Superior temporal gyrus (tissue), 1 donor: Measurements from ENCODE around the gene TXN.
"Not testable (repeated sequence)": the region's sequence is repeated elsewhere in the genome, so short reads cannot be mapped to it uniquely, and the experiment has no call there.

Experiments
- DNase-seq: peaks from one replicate; pipeline ENCODE4 v3.0.0-alpha.2; 2016; ENCODE audit errors: extremely low spot score

The TXN gene

GRCh38 chr9:110208031-110208430 is 48.3 kb downstream of the TXN start, which contains the start of gene C9orf152:
Gene C9orf152 (minus strand): TSS chr9:110208159. CDS start chr9:110207579, 580 bp downstream.
- DNase-seq, result no peak

DNA sequence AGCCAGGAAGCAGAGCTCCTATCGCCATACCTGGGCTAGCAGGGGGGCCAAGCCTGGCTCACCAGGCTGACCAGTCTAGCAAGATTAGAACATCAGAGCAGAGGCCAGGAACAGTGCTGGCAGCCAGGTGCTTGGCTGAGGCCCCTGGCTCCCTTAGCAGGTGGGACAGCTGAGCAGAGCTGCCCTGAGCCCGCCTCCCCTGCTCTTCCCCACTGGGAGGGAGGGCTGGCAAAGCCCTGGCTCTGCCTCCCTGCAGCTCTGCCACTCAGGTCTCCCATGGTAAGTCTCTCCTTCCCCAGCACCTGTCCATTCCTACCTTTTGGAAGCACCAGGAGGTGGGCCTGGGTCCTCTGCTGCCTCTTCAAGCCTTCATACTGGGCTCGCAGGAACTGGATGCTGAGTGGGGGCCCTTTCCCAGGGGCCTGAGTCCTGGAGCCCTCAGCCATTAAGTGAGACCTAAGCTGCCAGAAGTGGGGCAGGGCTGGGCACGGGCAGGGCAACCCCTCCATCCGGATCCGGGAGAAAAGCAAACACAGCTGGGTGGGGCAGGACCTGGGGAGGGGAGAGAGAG is 49.2 kb downstream of the TXN start:
- no peak for DNase-seq

DNA sequence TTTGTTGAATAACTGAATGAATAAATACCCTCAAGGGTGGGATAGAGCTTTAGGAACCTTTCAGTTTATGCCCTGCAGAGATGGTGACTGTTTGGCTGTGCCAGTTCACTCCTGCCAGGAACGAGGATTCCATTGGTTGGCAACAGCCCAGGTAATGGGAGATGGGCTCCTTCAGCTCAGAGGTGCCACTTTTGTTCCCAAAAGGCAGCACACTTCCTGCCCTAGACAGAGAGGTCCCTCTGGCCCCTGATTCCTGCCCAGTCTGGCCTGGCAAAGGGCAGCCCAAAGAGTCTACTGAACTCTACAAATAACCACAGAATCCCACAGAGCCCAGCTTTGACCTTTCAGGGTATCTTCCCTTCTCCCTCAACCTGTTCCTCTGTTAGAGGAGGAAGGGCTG is 49.9 kb downstream of the TXN start:
- no peak for DNase-seq

DNA sequence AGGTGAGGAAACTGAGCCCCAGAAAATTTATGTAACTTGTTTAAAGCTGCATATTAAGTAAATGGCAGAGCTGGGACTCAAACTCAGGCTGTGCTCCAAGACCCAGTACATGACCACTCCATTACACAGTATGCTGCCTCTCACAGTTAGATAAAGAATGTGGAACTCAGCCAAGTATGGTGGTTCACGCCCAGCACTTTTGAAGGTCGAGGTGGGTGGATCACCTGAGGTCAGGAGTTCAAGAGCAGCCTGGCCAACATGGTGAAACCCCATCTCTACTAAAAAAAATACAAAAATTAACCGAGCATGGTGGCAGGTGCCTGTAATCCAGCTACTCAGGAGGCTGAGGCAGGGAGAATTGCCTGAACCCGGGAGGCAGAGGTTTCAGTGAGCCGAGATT is 50.7 kb downstream of the TXN start:
- not testable (repeated sequence) for DNase-seq

- DNase-seq, result no peak
These were observed 54.1 kb downstream of the TXN start for GRCh38 chr9:110202232-110202631.

DNA sequence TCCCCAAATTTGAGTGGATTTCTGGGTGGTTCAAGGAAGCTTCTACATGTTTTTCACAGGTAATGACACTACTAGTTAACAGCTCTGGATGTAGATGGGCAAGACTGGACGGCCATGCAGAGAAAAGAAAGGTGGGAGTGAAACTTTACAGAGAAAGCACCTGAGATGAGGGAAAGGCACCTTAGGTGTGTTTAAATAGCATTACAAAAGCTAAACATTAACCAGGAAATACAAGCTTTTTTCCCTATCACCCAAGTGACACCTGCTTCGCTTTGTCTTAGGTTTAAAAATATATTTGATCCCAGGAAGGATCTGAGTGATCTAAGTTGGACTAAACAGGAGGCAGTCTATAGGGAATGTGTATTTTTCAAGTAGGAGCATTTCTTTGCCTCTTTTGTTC is 56.7 kb downstream of the TXN start:
- no peak for DNase-seq

GRCh38 chr9:110198357-110198756 is 58.0 kb downstream of the TXN start:
- no peak for DNase-seq

DNA sequence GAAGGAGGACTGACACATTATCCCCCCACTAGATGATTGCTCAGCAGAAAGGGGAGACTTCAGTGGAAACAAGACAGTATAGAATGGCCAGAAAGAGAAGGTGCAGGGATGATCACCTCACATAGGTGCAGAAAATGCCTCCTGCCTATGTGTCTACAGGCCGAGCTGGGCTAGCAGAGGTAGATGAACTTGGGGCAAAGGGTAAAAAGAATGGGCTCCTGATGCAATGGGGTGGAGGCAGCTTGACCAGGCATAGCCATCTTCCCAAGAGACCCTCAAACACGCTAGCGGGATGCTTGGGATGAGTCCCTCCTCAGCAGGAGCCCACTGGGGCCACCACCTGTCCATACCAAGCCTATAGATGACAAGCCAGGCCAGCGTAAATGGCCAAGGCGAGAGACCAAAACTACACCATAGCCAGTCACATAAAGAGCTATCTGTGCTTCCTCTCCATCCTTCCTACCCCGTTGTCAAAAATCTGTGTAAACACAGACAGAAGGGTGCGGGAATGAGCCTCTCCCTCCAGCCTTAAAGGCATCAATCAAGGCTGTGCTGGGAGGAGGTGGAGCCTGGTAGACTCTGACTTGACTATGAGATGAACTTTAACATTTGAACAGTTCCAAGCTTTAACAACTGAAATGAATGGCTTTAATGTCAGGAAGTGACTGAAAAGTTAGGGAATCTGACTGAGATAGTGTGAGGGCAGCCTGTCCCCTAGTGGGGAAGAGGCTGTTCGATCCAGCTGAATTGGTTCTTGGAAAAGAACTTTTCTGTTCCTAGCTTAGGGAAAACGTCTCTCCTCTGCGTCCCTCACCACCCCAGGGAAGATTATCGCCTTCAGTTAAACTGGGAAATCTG is 58.7 kb downstream of the TXN start:
- no peak for DNase-seq

GRCh38 chr9:110196084-110196499 is 60.2 kb downstream of the TXN start:
- DNase-seq, result not testable (repeated sequence)
